ENCODE results near the gene STK10. TPM values are rescaled to one million over a fixed set of nuclear protein-coding genes. Genes with fewer than 3 reads are reported as not detected.

Gene STK10
- total RNA-seq, 1 experiment from 2014 or later = 22.9 TPM

- no peak overlapping the region for H2AFZ ChIP-seq (ENCODE audit: low read depth, low read length, poor library complexity, severe bottlenecking)
- ChIA-PET RAD21 (ENCODE audit: low non-redundant PET in 1 of 2, low total read pairs in 2 of 2, uncharacterized antibody in 2 of 2, unreplicated experiment in 2 of 2) (no interaction called here), CTCF (interaction anchor here (0.9 kb wide), 1 partner anchor 143 kb away, joined by 3 read pairs; no protein-coding TSS in a partner anchor), POLR2A (no interaction called here)
- no peaks in the 10 kb centered on the region for H3K4me1 ChIP-seq (ENCODE audit: control insufficient read depth in 1 of 2, insufficient read depth in 2 of 2, low read length in 2 of 2)
- no peak for DNase-seq (ENCODE audit: low read depth, low spot score)
- H3K9me2 ChIP-seq (ENCODE audit: insufficient read depth) = no peaks in the 10 kb centered on the region
- no peak overlapping the region for H3K27ac ChIP-seq (ENCODE audit: low read depth, low read length)
- H4K20me1 ChIP-seq (ENCODE audit: insufficient read depth) = no peaks in the 10 kb centered on the region
- H3K79me2 ChIP-seq (ENCODE audit: insufficient read depth, low read length) = no peaks in the 10 kb centered on the region
- H3K9ac ChIP-seq (ENCODE audit: low read length) = no peak overlapping the region
- no peaks in the 10 kb centered on the region for H3K9me3 ChIP-seq (ENCODE audit: control insufficient read depth in 1 of 2, insufficient read depth in 1 of 2, low read depth in 1 of 2, low read length in 2 of 2)
- TF ChIP-seq ZBTB33 (IDR thresholded peaks at IDR 0.05; ENCODE audit: extremely low read depth, insufficient replicate concordance, low read length) = no peak
- no peak for TF ChIP-seq JUND (IDR thresholded peaks at IDR 0.05)
- TF ChIP-seq EZH2 (IDR thresholded peaks at IDR 0.05) = no peak
- TF ChIP-seq ZFX (IDR thresholded peaks at IDR 0.05) = no peak
- TF ChIP-seq SIN3A (IDR thresholded peaks at IDR 0.05; ENCODE audit: low read depth) = no peak
- TF ChIP-seq TCF7L2 (IDR thresholded peaks at IDR 0.05; ENCODE audit: borderline replicate concordance, extremely low read depth, insufficient read depth, insufficient read length) = no peak
- no peak for TF ChIP-seq REST (IDR thresholded peaks at IDR 0.05; ENCODE audit: low read depth)
- TF ChIP-seq, protein P1, sequence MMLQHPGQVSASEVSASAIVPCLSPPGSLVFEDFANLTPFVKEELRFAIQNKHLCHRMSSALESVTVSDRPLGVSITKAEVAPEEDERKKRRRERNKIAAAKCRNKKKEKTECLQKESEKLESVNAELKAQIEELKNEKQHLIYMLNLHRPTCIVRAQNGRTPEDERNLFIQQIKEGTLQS (IDR thresholded peaks at IDR 0.05) = no peak
- TF ChIP-seq, protein P2, sequence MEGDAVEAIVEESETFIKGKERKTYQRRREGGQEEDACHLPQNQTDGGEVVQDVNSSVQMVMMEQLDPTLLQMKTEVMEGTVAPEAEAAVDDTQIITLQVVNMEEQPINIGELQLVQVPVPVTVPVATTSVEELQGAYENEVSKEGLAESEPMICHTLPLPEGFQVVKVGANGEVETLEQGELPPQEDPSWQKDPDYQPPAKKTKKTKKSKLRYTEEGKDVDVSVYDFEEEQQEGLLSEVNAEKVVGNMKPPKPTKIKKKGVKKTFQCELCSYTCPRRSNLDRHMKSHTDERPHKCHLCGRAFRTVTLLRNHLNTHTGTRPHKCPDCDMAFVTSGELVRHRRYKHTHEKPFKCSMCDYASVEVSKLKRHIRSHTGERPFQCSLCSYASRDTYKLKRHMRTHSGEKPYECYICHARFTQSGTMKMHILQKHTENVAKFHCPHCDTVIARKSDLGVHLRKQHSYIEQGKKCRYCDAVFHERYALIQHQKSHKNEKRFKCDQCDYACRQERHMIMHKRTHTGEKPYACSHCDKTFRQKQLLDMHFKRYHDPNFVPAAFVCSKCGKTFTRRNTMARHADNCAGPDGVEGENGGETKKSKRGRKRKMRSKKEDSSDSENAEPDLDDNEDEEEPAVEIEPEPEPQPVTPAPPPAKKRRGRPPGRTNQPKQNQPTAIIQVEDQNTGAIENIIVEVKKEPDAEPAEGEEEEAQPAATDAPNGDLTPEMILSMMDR (IDR thresholded peaks at IDR 0.05 in 2 of 3, conservative IDR thresholded peaks at IDR 0.05 in 1 of 3; ENCODE audit: borderline replicate concordance in 1 of 3, insufficient read depth in 1 of 3, low read depth in 2 of 3, low read length in 2 of 3) = no peak
- no peaks in the 10 kb centered on the region; a peak in 1 of 4 replicates for H3K36me3 ChIP-seq (ENCODE audit: control insufficient read depth in 1 of 2, insufficient read depth in 2 of 2, low read length in 2 of 2)
- no TSS peak for BruUV-seq (replicated peaks)
- no peaks in the 10 kb centered on the region for H3K27me3 ChIP-seq (ENCODE audit: insufficient read depth, low read length)
- ATAC-seq = no peak
- intact Hi-C loops (cut with micrococcal nuclease) = no loop called here
- no peak overlapping the region for H3K4me2 ChIP-seq (ENCODE audit: low read length)
- H3K4me3 ChIP-seq (replicated peaks in 1 of 2; ENCODE audit: low read depth in 1 of 2, low read length in 2 of 2) = no peak overlapping the region
These were observed 132.6 kb downstream of the STK10 start for GRCh38 chr5:172055421-172055820.
